ENCODE data around the gene PDIA2. TPM values are rescaled to one million over a fixed set of nuclear protein-coding genes. Genes with fewer than 3 reads are reported as not detected.
A peak's percentile ranks its signal among the peaks of the same experiment; 100 is the strongest.
"Not testable (repeated sequence)": the region's sequence is repeated elsewhere in the genome, so short reads cannot be mapped to it uniquely, and the experiment has no call there.

Gene PDIA2
- total and polyA plus RNA-seq, 5 experiments from 2014 or later: 0.44 TPM; not detected in 4

DNA sequence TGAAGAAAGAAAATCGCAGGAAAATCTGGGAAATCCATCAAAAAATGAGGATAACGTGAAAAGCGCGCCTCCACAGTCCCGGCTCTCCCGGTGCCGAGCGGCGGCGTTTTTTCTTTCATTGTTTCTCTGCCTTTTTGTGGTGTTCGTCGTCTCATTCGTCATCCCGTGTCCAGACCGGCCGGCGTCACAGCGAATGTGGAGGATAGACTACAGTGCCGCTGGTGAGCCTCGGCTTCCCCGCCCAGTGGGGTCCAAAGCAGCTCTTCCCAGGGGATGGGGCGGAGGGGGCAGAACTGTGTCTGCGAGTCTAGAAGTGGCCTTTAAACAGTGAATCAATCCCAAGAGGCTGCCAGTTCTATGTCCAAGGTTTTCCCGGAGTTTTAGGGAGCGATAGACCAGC, 28.5 kb upstream of the PDIA2 start:
- Mint-ChIP-seq H3K4me3 (peak overlapping the region in 3 of 10 donors; percentile 33 to 56 (median 51)), H3K9me3 (no peaks in the 10 kb centered on the region), H3K27ac (peak overlapping the region in 4 of 10 donors; percentile 77 to 97 (median 85)), H3K27me3 (no peaks in the 10 kb centered on the region), H3K36me3 (peaks cover 0 to 54% (median 13%) of the 10 kb centered on the region in 3 donors), H3K4me1 (peaks cover 16 to 27% (median 22%) of the 10 kb centered on the region in 4 donors)
- DNase-seq (no peak), ATAC-seq (no peak)
- POLR2A ChIA-PET: interaction anchor here (0.8 to 3.5 kb wide), 4 partner anchors 20 to 37 kb away, joined by 3 to 25 read pairs (median 5); partner anchors contain the start of genes FAM234A and LUC7L

DNA sequence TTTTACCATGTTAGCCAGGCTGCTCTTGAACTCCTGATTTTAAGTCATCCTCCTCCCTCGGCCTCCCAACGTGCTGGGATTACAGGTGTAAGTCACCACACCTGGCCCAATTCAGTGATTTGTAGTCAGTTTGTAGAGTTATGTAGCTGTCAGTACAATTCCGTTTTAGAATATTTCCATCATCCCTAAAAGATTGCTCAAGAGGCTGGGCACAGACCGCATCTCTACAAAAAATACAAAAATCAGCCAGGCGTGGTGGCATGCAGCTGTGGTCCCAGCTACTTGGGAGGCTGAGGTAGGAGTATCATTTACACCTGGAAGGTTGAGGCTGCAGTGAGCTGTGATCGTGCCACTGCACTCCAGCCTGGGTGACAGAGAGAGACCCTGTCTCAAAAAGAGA, 27.8 kb upstream of the PDIA2 start:
- Mint-ChIP-seq H3K27ac (peak overlapping the region in 1 of 10 donors; percentile 19), H3K36me3 (peaks cover 0 to 53% (median 13%) of the 10 kb centered on the region in 3 donors)

DNA sequence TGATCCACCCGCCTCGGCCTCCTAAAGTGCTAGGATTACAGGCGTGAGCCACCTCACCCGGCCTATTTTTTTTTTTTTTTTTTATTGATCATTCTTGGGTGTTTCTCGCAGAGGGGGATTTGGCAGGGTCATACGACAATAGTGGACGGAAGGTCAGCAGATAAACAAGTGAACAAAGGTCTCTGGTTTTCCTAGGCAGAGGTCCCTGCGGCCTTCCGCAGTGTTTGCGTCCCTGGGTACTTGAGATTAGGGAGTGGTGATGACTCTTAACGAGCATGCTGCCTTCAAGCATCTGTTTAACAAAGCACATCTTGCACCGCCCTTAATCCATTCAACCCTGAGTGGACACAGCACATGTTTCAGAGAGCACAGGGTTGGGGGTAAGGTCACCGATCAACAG, 24.9 kb upstream of the PDIA2 start:
- peaks cover 0 to 70% (median 14%) of the 10 kb centered on the region in 3 donors for H3K36me3 Mint-ChIP-seq
- H3K4me3 Mint-ChIP-seq, H3K27ac Mint-ChIP-seq, POLR2A ChIA-PET, ATAC-seq, DNase-seq, H3K9me3 Mint-ChIP-seq, H3K27me3 Mint-ChIP-seq: not testable (repeated sequence)
- peaks cover 7 to 16% (median 13%) of the 10 kb centered on the region in 4 donors for H3K4me1 Mint-ChIP-seq

More for the DNA sequence above, 27.8 kb upstream of the PDIA2 start:
- ATAC-seq: no peak
- Mint-ChIP-seq H3K4me1 (peaks cover 16 to 27% (median 22%) of the 10 kb centered on the region in 4 donors), H3K4me3 (no peak overlapping the region), H3K9me3 (no peaks in the 10 kb centered on the region), H3K27me3 (no peaks in the 10 kb centered on the region)
- POLR2A ChIA-PET: no interaction called here
- no peak for DNase-seq

DNA sequence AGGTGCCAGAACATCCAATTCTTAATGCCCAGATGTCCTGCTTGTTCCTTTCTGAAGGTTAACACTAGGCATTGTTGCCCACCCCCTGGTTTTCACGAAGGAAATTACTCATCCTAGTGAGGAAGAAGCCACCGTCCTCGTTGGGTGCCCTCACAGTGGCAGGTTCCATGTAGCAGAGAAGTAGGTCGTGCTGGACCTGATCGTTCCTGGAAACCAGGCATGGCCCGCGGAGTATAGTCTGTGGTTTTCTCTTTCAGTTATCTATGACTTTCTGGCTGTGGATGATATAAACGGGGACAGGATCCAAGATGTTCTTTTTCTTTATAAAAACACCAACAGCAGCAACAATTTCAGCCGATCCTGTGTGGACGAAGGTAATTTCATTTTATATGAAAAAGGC, 23.7 kb upstream of the PDIA2 start:
- Mint-ChIP-seq H3K9me3 (no peaks in the 10 kb centered on the region), H3K4me3 (no peak overlapping the region)
- POLR2A ChIA-PET: no interaction called here

GRCh38 chr16:259814-260253, 23.1 kb upstream of the PDIA2 start:
- no peaks in the 10 kb centered on the region for H3K27me3 Mint-ChIP-seq
- ATAC-seq: no peak
- H3K4me1 Mint-ChIP-seq: peaks cover 0 to 8% (median 4%) of the 10 kb centered on the region in 4 donors
- POLR2A ChIA-PET: no interaction called here
- H3K4me3 Mint-ChIP-seq: no peak overlapping the region
- no peak for DNase-seq
- no peak overlapping the region for H3K27ac Mint-ChIP-seq
- H3K36me3 Mint-ChIP-seq: peaks cover 0 to 73% (median 12%) of the 10 kb centered on the region in 3 donors
- no peaks in the 10 kb centered on the region for H3K9me3 Mint-ChIP-seq

More for the DNA sequence above, 23.7 kb upstream of the PDIA2 start:
- peak overlapping the region in 1 of 10 donors; percentile 27 for H3K27ac Mint-ChIP-seq
- peaks cover 0 to 76% (median 12%) of the 10 kb centered on the region in 3 donors for H3K36me3 Mint-ChIP-seq
- ATAC-seq (no peak), DNase-seq (no peak)
- H3K27me3 Mint-ChIP-seq: no peaks in the 10 kb centered on the region
- peaks cover 2 to 8% (median 5%) of the 10 kb centered on the region in 4 donors for H3K4me1 Mint-ChIP-seq

DNA sequence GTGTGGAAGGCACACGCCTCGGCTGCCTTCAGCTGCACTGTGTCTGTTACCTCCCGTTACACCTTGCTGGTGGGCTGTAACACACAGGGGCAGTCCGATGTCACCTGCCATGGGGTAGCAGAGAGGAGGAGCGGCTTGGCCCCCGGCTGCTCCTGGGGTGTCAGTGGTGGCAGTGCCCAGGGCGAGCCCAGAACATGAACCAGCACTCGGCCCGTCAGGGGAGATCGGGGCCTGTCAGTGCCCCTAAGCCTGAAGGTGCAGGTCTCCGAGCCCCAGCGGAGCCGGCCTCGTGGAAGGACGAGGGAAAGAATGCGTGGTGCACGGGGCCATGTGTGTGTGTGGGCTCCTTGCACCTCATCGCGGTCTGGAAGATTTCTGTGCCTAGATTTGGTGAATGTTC, 22.6 kb upstream of the PDIA2 start:
- H3K4me1 Mint-ChIP-seq: peaks cover 0 to 8% (median 4%) of the 10 kb centered on the region in 4 donors
- no peak overlapping the region for H3K27ac Mint-ChIP-seq
- ATAC-seq: no peak
- H3K9me3 Mint-ChIP-seq: no peaks in the 10 kb centered on the region
- no peak overlapping the region for H3K4me3 Mint-ChIP-seq
- peaks cover 0 to 69% (median 12%) of the 10 kb centered on the region in 3 donors for H3K36me3 Mint-ChIP-seq
- DNase-seq: no peak
- POLR2A ChIA-PET: no interaction called here
- H3K27me3 Mint-ChIP-seq: no peaks in the 10 kb centered on the region

- no peak for ATAC-seq
- H3K27ac Mint-ChIP-seq: no peak overlapping the region
- H3K4me1 Mint-ChIP-seq: peaks cover 0 to 4% (median under 1%) of the 10 kb centered on the region in 4 donors
- no peak for DNase-seq
- no peaks in the 10 kb centered on the region for H3K9me3 Mint-ChIP-seq
- H3K4me3 Mint-ChIP-seq: no peak overlapping the region
- peaks cover 0 to 62% (median 8%) of the 10 kb centered on the region in 3 donors for H3K36me3 Mint-ChIP-seq
- POLR2A ChIA-PET: no interaction called here
- no peaks in the 10 kb centered on the region for H3K27me3 Mint-ChIP-seq
Observed at GRCh38 chr16:261031-261691, 21.8 kb upstream of the PDIA2 start.

DNA sequence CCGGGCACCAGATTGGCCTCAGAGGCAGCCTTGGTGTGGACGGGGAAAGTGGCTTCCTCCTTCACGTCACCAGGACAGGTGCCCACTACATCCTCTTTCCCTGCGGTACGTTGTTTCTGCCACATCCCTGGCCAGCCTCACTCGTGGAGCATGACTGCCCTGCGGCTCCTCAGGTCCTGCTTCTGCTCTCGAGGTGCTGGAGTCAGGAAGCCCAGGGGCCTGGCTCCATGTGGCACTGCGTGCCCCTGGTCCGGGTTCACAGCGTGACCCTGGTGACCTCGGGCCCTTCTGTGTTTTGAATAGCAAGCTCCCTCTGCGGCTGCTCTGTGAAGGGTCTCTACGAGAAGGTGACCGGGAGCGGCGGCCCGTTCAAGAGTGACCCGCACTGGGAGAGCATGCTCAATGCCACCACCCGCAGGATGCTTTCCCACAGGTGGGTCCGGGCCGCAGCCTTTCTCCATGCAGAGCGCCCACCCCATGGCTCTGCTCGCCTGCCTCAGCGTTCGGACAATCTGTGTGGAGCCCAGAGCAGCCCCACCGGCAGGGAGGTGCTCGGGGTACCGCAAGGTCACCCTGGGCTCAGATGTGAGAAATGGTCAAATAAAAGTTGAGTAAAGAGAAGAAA, 20.7 kb upstream of the PDIA2 start:
- ATAC-seq (no peak), DNase-seq (no peak)
- Mint-ChIP-seq H3K4me3 (no peak overlapping the region), H3K4me1 (peaks cover 0 to 4% (median 1%) of the 10 kb centered on the region in 4 donors), H3K27me3 (no peaks in the 10 kb centered on the region), H3K9me3 (no peaks in the 10 kb centered on the region), H3K27ac (peak overlapping the region in 2 of 10 donors; percentile 67 to 82), H3K36me3 (peaks cover 0 to 55% (median 8%) of the 10 kb centered on the region in 3 donors)
- POLR2A ChIA-PET: interaction anchor here (0.6 kb wide), 1 partner anchor 10 kb away, joined by 3 read pairs; no protein-coding TSS in a partner anchor

GRCh38 chr16:263182-263774, 19.7 kb upstream of the PDIA2 start:
- Mint-ChIP-seq H3K36me3 (peaks cover 0 to 47% (median 8%) of the 10 kb centered on the region in 3 donors), H3K4me3 (no peak overlapping the region), H3K27me3 (no peaks in the 10 kb centered on the region), H3K9me3 (no peaks in the 10 kb centered on the region), H3K27ac (no peak overlapping the region), H3K4me1 (peaks cover 0 to 6% (median 3%) of the 10 kb centered on the region in 4 donors)
- ATAC-seq: no peak
- no peak for DNase-seq
- POLR2A ChIA-PET: interaction anchor here (1.4 to 1.8 kb wide), 2 partner anchors 138 to 161 kb away, joined by 4 read pairs; partner anchors contain the start of gene DECR2

DNA sequence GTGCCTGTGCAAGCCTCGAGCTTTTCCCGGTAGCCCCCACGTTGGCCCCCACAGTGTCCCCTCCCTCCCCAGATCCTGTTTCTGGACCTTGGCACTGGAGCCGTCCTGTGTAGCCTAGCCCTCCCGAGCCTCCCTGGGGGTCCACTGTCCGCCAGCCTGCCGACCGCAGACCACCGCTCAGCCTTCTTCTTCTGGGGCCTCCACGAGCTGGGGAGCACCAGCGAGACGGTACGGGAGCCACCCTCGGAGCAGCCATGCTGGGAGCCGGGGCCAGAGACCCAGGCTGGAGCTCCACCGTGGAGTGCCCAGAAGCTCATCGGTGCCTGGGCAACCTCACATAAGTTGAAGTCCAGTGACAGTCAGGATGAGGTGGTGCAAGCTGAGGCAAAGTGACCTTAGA, 19.0 kb upstream of the PDIA2 start:
- Mint-ChIP-seq H3K9me3 (no peaks in the 10 kb centered on the region), H3K36me3 (peaks cover 0 to 45% (median 8%) of the 10 kb centered on the region in 3 donors), H3K27ac (no peak overlapping the region), H3K4me3 (no peak overlapping the region), H3K27me3 (no peaks in the 10 kb centered on the region), H3K4me1 (peaks cover 0 to 6% (median 3%) of the 10 kb centered on the region in 4 donors)
- POLR2A ChIA-PET: interaction anchor here (1.4 to 1.8 kb wide), 2 partner anchors 138 to 161 kb away, joined by 4 read pairs; partner anchors contain the start of gene DECR2
- ATAC-seq (no peak), DNase-seq (no peak)

- Mint-ChIP-seq H3K36me3 (peaks cover 0 to 39% (median 8%) of the 10 kb centered on the region in 3 donors), H3K4me3 (no peak overlapping the region), H3K9me3 (no peaks in the 10 kb centered on the region), H3K27ac (no peak overlapping the region), H3K4me1 (peaks cover 0 to 6% (median under 1%) of the 10 kb centered on the region in 4 donors), H3K27me3 (no peaks in the 10 kb centered on the region)
- ATAC-seq: no peak
- POLR2A ChIA-PET: interaction anchor here (1.8 kb wide), 1 partner anchor 137 kb away, joined by 4 read pairs; the partner anchor contains the start of gene DECR2
- DNase-seq: no peak
Observed at GRCh38 chr16:264440-264951, 18.5 kb upstream of the PDIA2 start.

DNA sequence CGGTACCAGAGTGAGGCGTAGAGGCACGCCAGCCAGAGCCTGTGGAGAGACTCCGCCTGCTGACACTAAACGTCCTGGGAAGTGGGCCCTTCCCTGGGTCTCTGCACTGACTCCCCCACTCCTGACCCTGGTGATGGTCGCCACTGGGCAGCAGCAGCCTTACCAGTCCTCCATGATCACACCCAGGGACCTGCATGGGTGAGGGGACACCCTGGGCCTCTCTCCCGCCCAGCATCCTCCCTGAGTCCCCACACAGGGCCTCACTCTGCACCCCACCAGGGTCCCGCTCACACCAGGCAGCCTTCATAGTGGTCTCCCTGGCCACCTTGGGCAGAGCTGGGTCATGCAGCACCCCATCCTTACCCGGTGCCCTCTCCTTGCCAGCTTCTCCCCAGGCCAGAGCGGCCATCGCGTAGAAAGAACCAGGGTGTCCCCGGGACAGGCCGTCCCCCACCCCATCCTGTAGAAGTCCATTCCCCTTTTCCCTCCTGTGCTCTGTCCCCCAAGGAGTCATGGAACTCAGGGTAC, 17.9 kb upstream of the PDIA2 start:
- Mint-ChIP-seq H3K27ac (no peak overlapping the region), H3K36me3 (peaks cover 0 to 38% (median 8%) of the 10 kb centered on the region in 3 donors), H3K9me3 (no peaks in the 10 kb centered on the region), H3K27me3 (no peaks in the 10 kb centered on the region), H3K4me1 (peaks cover 0 to 6% (median under 1%) of the 10 kb centered on the region in 4 donors), H3K4me3 (no peak overlapping the region)
- POLR2A ChIA-PET: interaction anchor here (1.8 kb wide), 1 partner anchor 137 kb away, joined by 4 read pairs; the partner anchor contains the start of gene DECR2
- ATAC-seq: no peak
- no peak for DNase-seq

Data from naive thymus-derived CD8-positive, alpha-beta T cell (primary cell).